Measurements from ENCODE around the gene CCDC185. TPM values are rescaled to one million over a fixed set of nuclear protein-coding genes. Genes with fewer than 3 reads are reported as not detected.

CCDC185 gene
- total and polyA plus RNA-seq, 10 of the 15 experiments (the other 5 are each of a cell fraction or from before 2014, with no cell fraction given) = not detected

DNA sequence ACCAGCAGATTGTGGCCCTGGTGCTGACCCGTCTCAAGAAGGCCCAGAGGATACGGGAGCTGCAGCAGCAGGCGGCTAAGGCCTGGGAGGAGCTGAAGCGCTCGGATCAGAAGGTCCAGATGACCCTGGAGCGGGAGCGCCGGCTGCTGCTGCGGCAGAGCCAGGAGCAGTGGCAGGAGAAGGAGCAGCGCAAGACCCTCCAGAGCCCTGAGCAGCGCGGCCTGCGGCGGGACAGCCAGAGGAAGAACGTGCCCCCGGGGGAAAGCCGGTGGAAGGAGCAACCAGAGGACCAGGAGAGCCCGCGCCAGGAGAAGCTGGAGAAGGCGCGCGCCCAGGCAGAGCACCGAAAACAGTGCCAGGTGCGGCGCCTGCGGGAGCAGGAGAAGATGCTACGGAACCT is 1.0 kb downstream of the CCDC185 start:
- DNase-seq (ENCODE audit: low read depth, low spot score) (no peak), FAIRE-seq (no peak), ATAC-seq (no peak)
- CTCF ChIA-PET = no interaction called here
- Histone ChIP-seq H3K27me3 (replicated peaks in 1 of 2; ENCODE audit: control insufficient read depth in 2 of 2, insufficient read depth in 2 of 2, low read length in 1 of 2) (peaks cover 0 to 2% of the 10 kb centered on the region in 2 experiments; a peak in 1 of 4 replicates), H3K4me1 (ENCODE audit: control insufficient read depth, insufficient read depth, low read length) (no peaks in the 10 kb centered on the region), H3K9ac (ENCODE audit: control insufficient read depth, insufficient read depth, low read length) (no peak overlapping the region), H2AFZ (ENCODE audit: control insufficient read depth, low read depth, low read length) (no peak overlapping the region), H4K20me1 (ENCODE audit: control insufficient read depth, insufficient read depth) (no peaks in the 10 kb centered on the region), H3K27ac (ENCODE audit: control insufficient read depth, insufficient read depth) (no peak overlapping the region), H3K79me2 (ENCODE audit: control insufficient read depth, insufficient read depth, low read length) (no peaks in the 10 kb centered on the region), H3K36me3 (ENCODE audit: control insufficient read depth in 2 of 2, insufficient read depth in 2 of 2, low read length in 1 of 2) (no peaks in the 10 kb centered on the region), H3K9me3 (replicated peaks; ENCODE audit: control insufficient read depth, insufficient read depth, low read length) (no peaks in the 10 kb centered on the region; the same call in 2 of the 3 replicates), H3K4me2 (ENCODE audit: control insufficient read depth, insufficient read depth) (no peak overlapping the region), H3K4me3 (no peak overlapping the region)
- RAD21 ChIA-PET (ENCODE audit: unreplicated experiment) = no interaction called here
- intact Hi-C loops (cut with micrococcal nuclease; ENCODE audit: unreplicated experiment) = no loop called here
- SMC1A ChIA-PET (ENCODE audit: uncharacterized antibody, unreplicated experiment) = no interaction called here
- in situ Hi-C loops (cut with MboI) = no loop called here
- BruUV-seq (replicated peaks) = no TSS peak
- TF ChIP-seq POU2F2 (IDR thresholded peaks at IDR 0.05; ENCODE audit: borderline replicate concordance, low read depth, low read length) (no peak), GABPA (IDR thresholded peaks at IDR 0.05; ENCODE audit: low read depth) (no peak), HDGF (IDR thresholded peaks at IDR 0.05) (no peak), DPF2 (IDR thresholded peaks at IDR 0.05) (no peak), SMC3 (IDR thresholded peaks at IDR 0.05; ENCODE audit: borderline replicate concordance, low read length) (no peak), JUND (IDR thresholded peaks at IDR 0.05; ENCODE audit: low read depth, low read length) (no peak), MXI1 (IDR thresholded peaks at IDR 0.05; ENCODE audit: low read depth, low read length) (no peak), LARP7 (IDR thresholded peaks at IDR 0.05) (no peak), RB1 (IDR thresholded peaks at IDR 0.05; ENCODE audit: borderline replicate concordance) (no peak), TAF1 (IDR thresholded peaks at IDR 0.05; ENCODE audit: borderline replicate concordance, low read depth, low read length) (no peak), SUZ12 (IDR thresholded peaks at IDR 0.05; ENCODE audit: unreplicated experiment) (no peak)
- TF ChIP-seq, protein P1, sequence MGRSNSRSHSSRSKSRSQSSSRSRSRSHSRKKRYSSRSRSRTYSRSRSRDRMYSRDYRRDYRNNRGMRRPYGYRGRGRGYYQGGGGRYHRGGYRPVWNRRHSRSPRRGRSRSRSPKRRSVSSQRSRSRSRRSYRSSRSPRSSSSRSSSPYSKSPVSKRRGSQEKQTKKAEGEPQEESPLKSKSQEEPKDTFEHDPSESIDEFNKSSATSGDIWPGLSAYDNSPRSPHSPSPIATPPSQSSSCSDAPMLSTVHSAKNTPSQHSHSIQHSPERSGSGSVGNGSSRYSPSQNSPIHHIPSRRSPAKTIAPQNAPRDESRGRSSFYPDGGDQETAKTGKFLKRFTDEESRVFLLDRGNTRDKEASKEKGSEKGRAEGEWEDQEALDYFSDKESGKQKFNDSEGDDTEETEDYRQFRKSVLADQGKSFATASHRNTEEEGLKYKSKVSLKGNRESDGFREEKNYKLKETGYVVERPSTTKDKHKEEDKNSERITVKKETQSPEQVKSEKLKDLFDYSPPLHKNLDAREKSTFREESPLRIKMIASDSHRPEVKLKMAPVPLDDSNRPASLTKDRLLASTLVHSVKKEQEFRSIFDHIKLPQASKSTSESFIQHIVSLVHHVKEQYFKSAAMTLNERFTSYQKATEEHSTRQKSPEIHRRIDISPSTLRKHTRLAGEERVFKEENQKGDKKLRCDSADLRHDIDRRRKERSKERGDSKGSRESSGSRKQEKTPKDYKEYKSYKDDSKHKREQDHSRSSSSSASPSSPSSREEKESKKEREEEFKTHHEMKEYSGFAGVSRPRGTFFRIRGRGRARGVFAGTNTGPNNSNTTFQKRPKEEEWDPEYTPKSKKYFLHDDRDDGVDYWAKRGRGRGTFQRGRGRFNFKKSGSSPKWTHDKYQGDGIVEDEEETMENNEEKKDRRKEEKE (IDR thresholded peaks at IDR 0.05) = no peak
- TF ChIP-seq, protein P2, sequence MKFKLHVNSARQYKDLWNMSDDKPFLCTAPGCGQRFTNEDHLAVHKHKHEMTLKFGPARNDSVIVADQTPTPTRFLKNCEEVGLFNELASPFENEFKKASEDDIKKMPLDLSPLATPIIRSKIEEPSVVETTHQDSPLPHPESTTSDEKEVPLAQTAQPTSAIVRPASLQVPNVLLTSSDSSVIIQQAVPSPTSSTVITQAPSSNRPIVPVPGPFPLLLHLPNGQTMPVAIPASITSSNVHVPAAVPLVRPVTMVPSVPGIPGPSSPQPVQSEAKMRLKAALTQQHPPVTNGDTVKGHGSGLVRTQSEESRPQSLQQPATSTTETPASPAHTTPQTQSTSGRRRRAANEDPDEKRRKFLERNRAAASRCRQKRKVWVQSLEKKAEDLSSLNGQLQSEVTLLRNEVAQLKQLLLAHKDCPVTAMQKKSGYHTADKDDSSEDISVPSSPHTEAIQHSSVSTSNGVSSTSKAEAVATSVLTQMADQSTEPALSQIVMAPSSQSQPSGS (IDR thresholded peaks at IDR 0.05; ENCODE audit: low read length) = no peak
- POLR2A ChIA-PET = no interaction called here
- 81% methylated on average over 27 of the region's 27 CpGs for WGBS (ENCODE audit: insufficient coverage, insufficient replicate concordance, low lambda C conversion rate, missing lambda C conversion rate)
